Measurements from ENCODE around the gene TLL2.

DNA sequence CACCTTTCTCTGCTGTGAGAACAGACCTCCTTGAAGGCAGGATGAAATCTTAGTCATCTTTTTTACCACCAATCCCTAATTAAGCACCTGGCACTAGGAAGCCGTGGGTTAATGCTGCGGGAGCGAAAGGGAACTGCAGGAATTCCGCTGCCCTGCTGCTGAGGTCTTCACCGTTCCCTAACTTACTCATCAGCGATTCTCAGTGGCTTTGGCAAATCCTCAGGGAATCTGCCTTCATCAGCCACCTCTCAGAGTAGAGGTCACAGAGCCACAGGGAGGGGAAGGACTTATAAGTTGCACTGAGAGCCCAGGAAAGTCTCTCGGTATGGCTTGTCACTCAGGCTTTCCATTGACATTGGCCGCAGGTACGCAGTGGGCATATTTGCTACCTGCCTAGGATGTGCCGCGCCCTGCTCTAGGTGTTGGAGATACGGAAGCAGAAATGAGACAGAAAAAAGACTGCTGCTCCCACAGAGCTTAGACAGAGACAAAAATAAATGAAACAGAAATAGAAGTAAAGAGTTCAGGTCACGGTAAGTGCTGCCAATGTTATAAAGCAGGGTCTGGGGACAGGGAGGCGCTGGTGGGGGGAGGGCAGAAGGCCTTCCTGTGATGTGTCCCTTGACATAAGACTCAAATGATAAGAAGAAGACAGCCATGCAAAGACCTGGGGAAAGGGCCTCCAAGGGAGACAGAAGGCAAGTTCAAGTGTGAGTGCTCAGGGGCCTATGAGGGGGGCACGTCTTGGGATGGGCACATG, 82.3 kb downstream of the TLL2 start:
- TF ChIP-seq POLR2B (IDR thresholded peaks at IDR 0.05; ENCODE audit: low read depth, partially characterized antibody) (no peak), ZC3H4 (CRISPR knock-in tag; IDR thresholded peaks at IDR 0.05; ENCODE audit: borderline replicate concordance) (no peak)

All from K562 (cell line).